ENCODE data around the gene GPX3.

Gene GPX3

DNA sequence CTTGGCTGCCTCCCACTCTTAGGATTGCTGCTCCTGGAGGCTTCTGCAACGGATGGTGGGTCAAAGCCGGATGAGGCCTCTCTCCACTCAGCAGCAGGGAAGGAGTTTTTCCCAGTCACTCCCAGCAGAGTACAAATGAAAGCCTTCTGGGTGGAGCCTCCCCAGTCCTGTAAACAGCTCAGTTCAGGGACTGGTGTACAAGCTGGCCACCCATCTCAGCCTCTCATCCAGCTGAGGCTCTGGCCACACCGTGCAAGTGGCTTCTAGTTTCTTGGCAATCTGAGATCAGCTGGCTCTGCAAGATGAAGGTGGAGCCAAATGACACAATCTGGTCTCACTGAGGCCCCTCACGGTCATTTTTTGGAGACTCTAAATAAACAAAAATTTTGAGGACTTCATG lies 10.0 kb downstream of the GPX3 start:
- no peak overlapping the region for H3K4me3 ChIP-seq (ENCODE audit: insufficient read depth, low read depth, low read length)
- H3K27me3 ChIP-seq (ENCODE audit: control insufficient read depth, insufficient read depth, low read length, poor library complexity, severe bottlenecking), result no peaks in the 10 kb centered on the region
- no peaks in the 10 kb centered on the region for H3K4me1 ChIP-seq (ENCODE audit: control insufficient read depth, insufficient read depth, low read length)
- H3K36me3 ChIP-seq (ENCODE audit: control insufficient read depth, insufficient read depth, low read length), result peaks cover 4% of the 10 kb centered on the region
- H3K9me3 ChIP-seq (ENCODE audit: control insufficient read depth, low read length), result no peaks in the 10 kb centered on the region
- H3K27ac ChIP-seq (ENCODE audit: insufficient read depth, low read depth, low read length, poor library complexity, severe bottlenecking), result no peak overlapping the region
- WGBS, 2 experiments, result 92% methylated on average over 4 of the region's 4 CpGs

DNA sequence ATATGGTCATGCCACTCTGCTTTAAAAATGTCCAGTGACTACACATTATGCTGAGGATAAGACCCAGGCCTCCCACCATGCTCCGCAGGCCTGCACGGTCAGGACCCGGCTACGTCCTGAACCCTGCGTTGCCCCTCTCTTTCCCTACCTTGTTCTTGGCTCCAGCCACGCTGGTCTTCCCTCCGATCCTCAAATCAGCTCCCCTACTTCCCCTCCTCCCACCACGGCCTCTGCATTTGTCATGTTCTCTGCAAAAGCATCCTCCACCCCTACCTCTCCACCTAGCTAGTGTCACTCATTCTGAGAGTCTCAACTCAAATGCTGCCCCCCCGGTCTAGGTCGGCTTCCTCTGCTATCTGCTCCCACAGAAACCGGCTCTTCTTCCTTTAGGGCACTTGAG lies 11.2 kb downstream of the GPX3 start:
- Histone ChIP-seq H3K36me3 (ENCODE audit: control insufficient read depth, insufficient read depth, low read length) (peaks cover 4% of the 10 kb centered on the region), H3K4me1 (ENCODE audit: control insufficient read depth, insufficient read depth, low read length) (no peaks in the 10 kb centered on the region), H3K27ac (ENCODE audit: insufficient read depth, low read depth, low read length, poor library complexity, severe bottlenecking) (no peak overlapping the region), H3K4me3 (ENCODE audit: insufficient read depth, low read depth, low read length) (no peak overlapping the region), H3K9me3 (ENCODE audit: control insufficient read depth, low read length) (no peaks in the 10 kb centered on the region), H3K27me3 (ENCODE audit: control insufficient read depth, insufficient read depth, low read length, poor library complexity, severe bottlenecking) (no peaks in the 10 kb centered on the region)
- 96% methylated on average over 11 of the region's 11 CpGs for WGBS, 2 experiments

DNA sequence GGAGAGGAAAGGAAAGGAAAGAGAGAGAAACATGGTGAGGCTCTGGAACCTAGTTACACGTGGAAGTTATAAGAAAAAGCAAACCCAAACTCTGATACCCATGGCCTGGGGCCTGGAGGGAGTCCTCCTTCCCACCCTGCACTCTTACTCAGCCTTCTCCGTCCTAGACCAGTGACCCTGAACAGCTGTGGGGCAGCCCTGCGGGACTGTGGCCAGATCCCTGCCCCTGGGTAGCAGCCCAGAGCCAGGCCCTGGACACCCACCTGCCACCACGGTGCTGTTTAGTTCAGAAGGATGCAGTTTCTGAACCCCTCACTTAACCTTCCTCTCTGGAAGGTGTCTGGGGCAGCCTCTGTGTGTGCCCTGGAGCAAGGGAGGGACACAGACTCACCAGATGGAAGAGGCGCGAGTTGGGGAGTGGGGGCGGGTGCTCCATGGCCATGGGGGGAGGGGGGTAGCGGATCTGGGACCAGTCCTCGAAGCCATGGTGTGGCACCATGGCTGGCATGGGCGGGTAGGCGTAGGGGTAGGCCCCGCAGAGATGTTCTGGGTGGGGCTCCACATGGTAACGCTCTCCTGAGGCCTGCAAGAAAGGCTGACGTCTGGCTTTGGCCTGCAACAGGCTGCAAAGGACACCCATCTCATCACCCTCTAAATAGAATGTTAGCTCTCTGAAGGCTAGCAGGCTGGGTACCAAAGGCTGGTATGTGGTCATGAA lies 13.0 kb downstream of the GPX3 start:
- H3K9me3 ChIP-seq (ENCODE audit: control insufficient read depth, low read length), result no peaks in the 10 kb centered on the region
- H3K27ac ChIP-seq (ENCODE audit: insufficient read depth, low read depth, low read length, poor library complexity, severe bottlenecking), result no peak overlapping the region
- no peaks in the 10 kb centered on the region for H3K4me1 ChIP-seq (ENCODE audit: control insufficient read depth, insufficient read depth, low read length)
- H3K4me3 ChIP-seq (ENCODE audit: insufficient read depth, low read depth, low read length), result no peak overlapping the region
- peaks cover 4% of the 10 kb centered on the region for H3K36me3 ChIP-seq (ENCODE audit: control insufficient read depth, insufficient read depth, low read length)
- H3K27me3 ChIP-seq (ENCODE audit: control insufficient read depth, insufficient read depth, low read length, poor library complexity, severe bottlenecking), result no peaks in the 10 kb centered on the region
- WGBS, 2 experiments, result 95 to 97% methylated on average over 14 of the region's 14 CpGs

DNA sequence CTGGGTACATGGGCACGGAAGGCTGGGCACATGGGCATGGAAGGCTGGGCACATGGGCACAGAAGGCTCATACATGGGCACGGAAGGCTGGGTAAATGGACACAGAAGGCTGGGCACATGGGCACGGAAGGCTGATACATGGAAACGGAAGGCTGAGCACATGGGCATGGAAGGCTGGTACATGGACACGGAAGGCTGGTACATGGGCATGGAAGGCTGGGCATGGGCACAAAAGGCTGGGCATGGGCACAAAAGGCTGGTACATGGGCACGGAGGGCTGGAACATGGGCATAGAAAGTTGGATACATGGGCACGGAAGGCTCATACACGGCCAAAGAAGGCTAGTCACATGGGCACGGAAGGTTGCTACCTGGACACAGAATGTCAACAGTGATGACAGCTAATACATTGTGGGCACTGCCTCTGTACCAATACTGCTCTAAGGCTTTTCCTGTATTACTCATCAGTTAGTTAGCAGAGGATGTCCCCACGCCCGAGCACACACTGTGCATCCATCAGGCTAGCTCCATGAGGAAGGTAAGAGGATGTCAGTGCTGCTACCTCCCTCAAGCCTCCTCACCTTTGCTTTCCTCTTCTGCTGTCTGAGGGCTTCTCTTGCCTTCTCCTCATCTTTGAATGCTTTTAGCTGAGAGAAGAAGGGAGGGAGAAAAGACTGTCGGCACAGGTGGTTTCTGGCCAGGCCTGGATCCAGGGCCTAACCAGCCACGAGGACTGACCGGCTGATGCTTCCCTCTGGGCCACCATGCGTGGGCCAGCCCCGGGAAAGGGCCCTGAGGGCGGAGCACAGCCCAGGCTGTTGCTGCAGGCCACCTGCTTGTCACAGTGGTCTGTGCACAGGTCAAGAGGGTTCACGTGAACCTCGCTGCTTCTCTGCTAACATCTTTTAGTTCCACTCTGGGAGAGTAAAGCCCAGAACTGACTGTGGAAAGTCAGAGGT lies 14.3 kb downstream of the GPX3 start:
- no peaks in the 10 kb centered on the region for H3K4me1 ChIP-seq (ENCODE audit: control insufficient read depth, insufficient read depth, low read length)
- no peaks in the 10 kb centered on the region for H3K27me3 ChIP-seq (ENCODE audit: control insufficient read depth, insufficient read depth, low read length, poor library complexity, severe bottlenecking)
- H3K4me3 ChIP-seq (ENCODE audit: insufficient read depth, low read depth, low read length), result no peak overlapping the region
- 94% methylated on average over 19 of the region's 19 CpGs for WGBS, 2 experiments
- H3K27ac ChIP-seq (ENCODE audit: insufficient read depth, low read depth, low read length, poor library complexity, severe bottlenecking), result no peak overlapping the region
- H3K9me3 ChIP-seq (ENCODE audit: control insufficient read depth, low read length), result no peaks in the 10 kb centered on the region
- peaks cover 4% of the 10 kb centered on the region for H3K36me3 ChIP-seq (ENCODE audit: control insufficient read depth, insufficient read depth, low read length)

DNA sequence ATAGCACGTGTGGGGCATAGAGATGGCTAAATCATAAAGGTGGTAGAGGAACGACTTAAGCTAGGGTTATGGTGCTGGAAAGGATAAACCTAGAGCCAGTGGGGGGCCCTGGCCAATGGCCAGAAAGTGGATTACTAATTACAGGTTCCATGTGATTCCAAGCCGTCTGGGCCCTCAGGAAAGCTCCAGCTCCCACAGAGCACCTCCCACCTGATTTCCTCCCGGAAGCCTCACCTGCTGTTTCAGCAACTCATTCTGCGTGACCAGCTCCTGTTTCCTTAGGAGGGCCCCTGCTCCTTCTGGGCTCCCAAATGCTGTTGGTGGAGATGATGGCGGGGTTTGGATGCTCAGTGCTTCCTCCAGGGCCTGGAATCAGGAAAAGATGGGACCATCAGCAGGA lies 16.2 kb downstream of the GPX3 start:
- no peaks in the 10 kb centered on the region for H3K4me1 ChIP-seq (ENCODE audit: control insufficient read depth, insufficient read depth, low read length)
- H3K27me3 ChIP-seq (ENCODE audit: control insufficient read depth, insufficient read depth, low read length, poor library complexity, severe bottlenecking), result no peaks in the 10 kb centered on the region
- H3K9me3 ChIP-seq (ENCODE audit: control insufficient read depth, low read length), result no peaks in the 10 kb centered on the region
- no peak overlapping the region for H3K4me3 ChIP-seq (ENCODE audit: insufficient read depth, low read depth, low read length)
- H3K36me3 ChIP-seq (ENCODE audit: control insufficient read depth, insufficient read depth, low read length), result no peaks in the 10 kb centered on the region
- WGBS, 2 experiments, result 91 to 96% methylated on average over 6 of the region's 6 CpGs
- H3K27ac ChIP-seq (ENCODE audit: insufficient read depth, low read depth, low read length, poor library complexity, severe bottlenecking), result no peak overlapping the region

DNA sequence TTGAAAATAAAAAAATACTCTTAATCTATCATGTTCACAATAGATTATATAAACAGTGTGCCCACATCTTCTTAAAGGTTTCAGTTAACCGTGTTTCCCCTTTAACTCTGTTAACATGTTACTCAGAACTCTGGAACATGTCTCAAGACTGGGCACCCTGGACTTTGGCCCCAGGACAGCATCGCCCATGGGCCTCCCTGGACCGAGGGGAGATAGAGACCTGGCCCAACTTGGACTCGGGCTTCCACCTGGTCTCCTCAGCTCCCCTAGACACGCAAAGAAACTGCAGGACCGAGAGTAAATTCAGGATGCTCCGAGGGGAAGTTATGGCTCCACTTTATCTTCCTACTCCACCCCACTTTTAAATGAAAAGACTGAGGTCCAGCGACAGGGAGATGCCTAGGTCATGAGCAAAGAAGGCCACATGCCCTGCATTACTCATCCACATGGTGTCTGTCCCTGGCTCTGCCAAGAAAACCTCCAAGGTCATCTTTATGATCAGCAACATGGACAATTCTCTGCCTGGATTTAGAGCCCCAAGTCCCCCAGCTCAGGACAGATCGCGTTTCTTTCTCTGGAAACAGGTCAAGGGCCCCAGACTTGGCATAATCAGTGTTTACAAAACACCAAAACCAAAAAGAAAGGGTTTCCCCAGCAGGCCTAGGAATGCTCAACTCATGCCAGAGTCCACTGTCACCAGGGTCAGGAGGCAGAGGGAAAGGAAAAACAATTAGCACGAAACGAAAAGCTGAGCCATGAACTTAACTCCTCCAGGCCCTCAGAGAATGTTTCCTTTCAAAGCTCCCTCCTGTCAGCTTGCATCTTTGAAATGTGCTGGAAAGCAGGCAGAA lies 17.4 kb downstream of the GPX3 start:
- Histone ChIP-seq H3K4me3 (ENCODE audit: insufficient read depth, low read depth, low read length) (no peak overlapping the region), H3K9me3 (ENCODE audit: control insufficient read depth, low read length) (no peaks in the 10 kb centered on the region), H3K27ac (ENCODE audit: insufficient read depth, low read depth, low read length, poor library complexity, severe bottlenecking) (no peak overlapping the region), H3K36me3 (ENCODE audit: control insufficient read depth, insufficient read depth, low read length) (no peaks in the 10 kb centered on the region), H3K4me1 (ENCODE audit: control insufficient read depth, insufficient read depth, low read length) (no peaks in the 10 kb centered on the region), H3K27me3 (ENCODE audit: control insufficient read depth, insufficient read depth, low read length, poor library complexity, severe bottlenecking) (no peaks in the 10 kb centered on the region)
- 92 to 94% methylated on average over 12 of the region's 12 CpGs for WGBS, 2 experiments

DNA sequence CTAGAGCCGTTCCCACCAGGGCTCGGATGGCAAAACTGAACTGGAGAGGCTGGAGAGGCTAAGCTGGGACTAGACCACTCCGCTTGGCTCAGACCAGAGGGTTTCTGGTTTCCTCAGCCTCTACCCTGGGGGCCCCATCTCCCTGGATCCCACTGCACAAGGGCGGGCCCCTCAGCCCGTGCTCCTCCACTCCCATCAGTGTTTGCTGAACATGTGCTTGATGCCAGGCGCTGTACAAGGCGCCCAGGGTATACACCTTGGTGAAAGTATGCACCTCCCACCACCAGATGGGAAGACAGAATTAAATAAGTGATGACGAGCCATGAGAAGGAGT lies 18.0 kb downstream of the GPX3 start:
- WGBS, 2 experiments, result 93 to 94% methylated on average over 8 of the region's 8 CpGs
- no peaks in the 10 kb centered on the region for H3K27me3 ChIP-seq (ENCODE audit: control insufficient read depth, insufficient read depth, low read length, poor library complexity, severe bottlenecking)
- no peak overlapping the region for H3K4me3 ChIP-seq (ENCODE audit: insufficient read depth, low read depth, low read length)
- H3K4me1 ChIP-seq (ENCODE audit: control insufficient read depth, insufficient read depth, low read length), result no peaks in the 10 kb centered on the region
- H3K27ac ChIP-seq (ENCODE audit: insufficient read depth, low read depth, low read length, poor library complexity, severe bottlenecking), result no peak overlapping the region
- H3K36me3 ChIP-seq (ENCODE audit: control insufficient read depth, insufficient read depth, low read length), result no peaks in the 10 kb centered on the region
- H3K9me3 ChIP-seq (ENCODE audit: control insufficient read depth, low read length), result no peaks in the 10 kb centered on the region

DNA sequence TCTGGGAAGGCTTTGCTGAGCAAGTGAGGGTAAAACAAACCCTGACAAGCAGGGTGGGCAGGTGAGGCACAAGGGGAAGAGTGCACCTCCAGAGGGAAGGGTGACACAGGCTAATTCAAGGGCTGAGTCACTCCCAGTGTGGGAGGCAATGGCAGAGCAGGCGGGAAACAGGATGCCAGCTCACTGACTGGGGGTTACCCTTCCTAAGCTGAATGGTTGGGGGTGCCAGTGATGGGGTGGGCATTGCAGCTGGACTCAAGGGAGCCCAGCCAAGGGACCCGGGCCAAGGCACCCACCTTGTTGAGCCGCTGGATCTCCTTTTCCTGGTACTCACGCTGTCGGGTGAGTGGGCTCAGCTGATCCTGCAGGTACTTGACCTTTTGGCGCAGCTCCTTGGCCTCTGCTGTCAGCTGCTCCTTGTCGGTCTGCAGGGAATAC lies 18.4 kb downstream of the GPX3 start:
- WGBS, 2 experiments, result 94 to 96% methylated on average over 7 of the region's 7 CpGs
- no peaks in the 10 kb centered on the region for H3K9me3 ChIP-seq (ENCODE audit: control insufficient read depth, low read length)
- no peak overlapping the region for H3K27ac ChIP-seq (ENCODE audit: insufficient read depth, low read depth, low read length, poor library complexity, severe bottlenecking)
- H3K4me1 ChIP-seq (ENCODE audit: control insufficient read depth, insufficient read depth, low read length), result no peaks in the 10 kb centered on the region
- H3K36me3 ChIP-seq (ENCODE audit: control insufficient read depth, insufficient read depth, low read length), result no peaks in the 10 kb centered on the region
- no peak overlapping the region for H3K4me3 ChIP-seq (ENCODE audit: insufficient read depth, low read depth, low read length)
- H3K27me3 ChIP-seq (ENCODE audit: control insufficient read depth, insufficient read depth, low read length, poor library complexity, severe bottlenecking), result no peaks in the 10 kb centered on the region

DNA sequence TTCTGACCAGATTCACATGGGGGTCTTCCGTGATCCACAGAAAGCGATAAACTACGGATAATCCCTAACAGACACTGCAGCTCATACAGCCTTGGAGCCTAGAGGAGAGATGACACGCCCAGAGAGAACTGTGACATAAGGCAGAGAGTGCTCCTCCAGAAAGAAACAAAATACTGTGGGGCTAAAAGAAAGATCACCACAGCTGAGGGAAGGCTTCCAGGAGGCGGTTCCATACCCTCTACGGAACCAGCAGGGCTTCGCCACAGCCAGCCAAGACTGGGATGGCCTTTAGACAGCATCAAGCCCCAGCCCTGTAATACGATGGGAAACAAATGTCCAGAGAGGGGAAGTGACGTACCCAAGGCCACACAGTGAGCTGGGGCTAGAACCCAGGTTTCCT lies 19.3 kb downstream of the GPX3 start:
- no peaks in the 10 kb centered on the region for H3K4me1 ChIP-seq (ENCODE audit: control insufficient read depth, insufficient read depth, low read length)
- H3K36me3 ChIP-seq (ENCODE audit: control insufficient read depth, insufficient read depth, low read length), result no peaks in the 10 kb centered on the region
- H3K27ac ChIP-seq (ENCODE audit: insufficient read depth, low read depth, low read length, poor library complexity, severe bottlenecking), result no peak overlapping the region
- 96 to 98% methylated on average over 9 of the region's 9 CpGs for WGBS, 2 experiments
- H3K9me3 ChIP-seq (ENCODE audit: control insufficient read depth, low read length), result no peaks in the 10 kb centered on the region
- H3K4me3 ChIP-seq (ENCODE audit: insufficient read depth, low read depth, low read length), result no peak overlapping the region
- H3K27me3 ChIP-seq (ENCODE audit: control insufficient read depth, insufficient read depth, low read length, poor library complexity, severe bottlenecking), result no peaks in the 10 kb centered on the region
